ENCODE data around the gene XKR3. TPM values are rescaled to one million over a fixed set of nuclear protein-coding genes. Genes with fewer than 3 reads are reported as not detected.
A peak's percentile ranks its signal among the peaks of the same experiment; 100 is the strongest.
"Not testable (repeated sequence)": the region's sequence is repeated elsewhere in the genome, so short reads cannot be mapped to it uniquely, and the experiment has no call there.

XKR3 gene
- total RNA-seq, 1 experiment from 2014 or later = not detected

GRCh38 chr22:16801088-16801487 is 24.1 kb downstream of the XKR3 start:
- intact Hi-C loops (cut with micrococcal nuclease) = no loop called here
- Mint-ChIP-seq H3K4me3 (ENCODE audit: unreplicated experiment) (no peak overlapping the region), H3K27ac (ENCODE audit: low read depth, unreplicated experiment) (no peak overlapping the region), H3K9me3 (ENCODE audit: unreplicated experiment) (no peaks in the 10 kb centered on the region), H3K4me1 (ENCODE audit: insufficient read depth, unreplicated experiment) (no peaks in the 10 kb centered on the region), H3K27me3 (ENCODE audit: insufficient read depth, unreplicated experiment) (no peaks in the 10 kb centered on the region), H3K36me3 (ENCODE audit: insufficient read depth, unreplicated experiment) (no peaks in the 10 kb centered on the region)
- TF ChIP-seq CTCF (IDR thresholded peaks at IDR 0.05; ENCODE audit: unreplicated experiment) = no peak
- ChIA-PET CTCF (no interaction called here), POLR2A (interaction anchor here (0.7 kb wide), 1 partner anchor 95 kb away, joined by 3 read pairs; no protein-coding TSS in a partner anchor)
- no TSS peak for BruUV-seq (replicated peaks)
- DNase-seq (ENCODE audit: unreplicated experiment) = no peak

- no TSS peak for BruUV-seq (replicated peaks)
- no peak overlapping the region for H3K27ac Mint-ChIP-seq (ENCODE audit: low read depth, unreplicated experiment)
- ChIA-PET POLR2A (interaction anchor here (0.7 kb wide), 1 partner anchor 96 kb away, joined by 3 read pairs; no protein-coding TSS in a partner anchor), CTCF (interaction anchor here (0.9 kb wide), 1 partner anchor 278 kb away, joined by 5 read pairs; no protein-coding TSS in a partner anchor)
- H3K9me3 Mint-ChIP-seq (ENCODE audit: unreplicated experiment) = no peaks in the 10 kb centered on the region
- no peak for TF ChIP-seq CTCF (IDR thresholded peaks at IDR 0.05; ENCODE audit: unreplicated experiment)
- H3K4me1 Mint-ChIP-seq (ENCODE audit: insufficient read depth, unreplicated experiment) = no peaks in the 10 kb centered on the region
- intact Hi-C loops (cut with micrococcal nuclease) = no loop called here
- no peaks in the 10 kb centered on the region for H3K36me3 Mint-ChIP-seq (ENCODE audit: insufficient read depth, unreplicated experiment)
- no peaks in the 10 kb centered on the region for H3K27me3 Mint-ChIP-seq (ENCODE audit: insufficient read depth, unreplicated experiment)
- no peak overlapping the region for H3K4me3 Mint-ChIP-seq (ENCODE audit: unreplicated experiment)
- no peak for DNase-seq (ENCODE audit: unreplicated experiment)
Measured at GRCh38 chr22:16800358-16800757, 24.9 kb downstream of the XKR3 start.

GRCh38 chr22:16795504-16795903 is 29.7 kb downstream of the XKR3 start:
- intact Hi-C loops (cut with micrococcal nuclease); H3K27me3 Mint-ChIP-seq (ENCODE audit: insufficient read depth, unreplicated experiment); H3K36me3 Mint-ChIP-seq (ENCODE audit: insufficient read depth, unreplicated experiment); BruUV-seq (replicated peaks); H3K27ac Mint-ChIP-seq (ENCODE audit: low read depth, unreplicated experiment); H3K4me3 Mint-ChIP-seq (ENCODE audit: unreplicated experiment); CTCF ChIA-PET; H3K9me3 Mint-ChIP-seq (ENCODE audit: unreplicated experiment); POLR2A ChIA-PET; H3K4me1 Mint-ChIP-seq (ENCODE audit: insufficient read depth, unreplicated experiment): not testable (repeated sequence)
- peak; percentile 11 for DNase-seq (ENCODE audit: unreplicated experiment)

- H3K27ac Mint-ChIP-seq (ENCODE audit: low read depth, unreplicated experiment) = no peak overlapping the region
- no peak for TF ChIP-seq CTCF (IDR thresholded peaks at IDR 0.05; ENCODE audit: unreplicated experiment)
- H3K4me1 Mint-ChIP-seq (ENCODE audit: insufficient read depth, unreplicated experiment) = no peaks in the 10 kb centered on the region
- no peaks in the 10 kb centered on the region for H3K9me3 Mint-ChIP-seq (ENCODE audit: unreplicated experiment)
- no TSS peak for BruUV-seq (replicated peaks)
- intact Hi-C loops (cut with micrococcal nuclease) = no loop called here
- H3K27me3 Mint-ChIP-seq (ENCODE audit: insufficient read depth, unreplicated experiment) = no peaks in the 10 kb centered on the region
- H3K36me3 Mint-ChIP-seq (ENCODE audit: insufficient read depth, unreplicated experiment) = no peaks in the 10 kb centered on the region
- CTCF ChIA-PET = no interaction called here
- POLR2A ChIA-PET = no interaction called here
- no peak for DNase-seq (ENCODE audit: unreplicated experiment)
- no peak overlapping the region for H3K4me3 Mint-ChIP-seq (ENCODE audit: unreplicated experiment)
Measured at GRCh38 chr22:16793831-16794230, 31.4 kb downstream of the XKR3 start.

GRCh38 chr22:16789860-16790493 is 35.2 kb downstream of the XKR3 start:
- Mint-ChIP-seq H3K9me3 (ENCODE audit: unreplicated experiment) (no peaks in the 10 kb centered on the region), H3K4me3 (ENCODE audit: unreplicated experiment) (no peak overlapping the region), H3K4me1 (ENCODE audit: insufficient read depth, unreplicated experiment) (no peaks in the 10 kb centered on the region), H3K36me3 (ENCODE audit: insufficient read depth, unreplicated experiment) (no peaks in the 10 kb centered on the region), H3K27me3 (ENCODE audit: insufficient read depth, unreplicated experiment) (no peaks in the 10 kb centered on the region), H3K27ac (ENCODE audit: low read depth, unreplicated experiment) (no peak overlapping the region)
- ChIA-PET CTCF (no interaction called here), POLR2A (no interaction called here)
- intact Hi-C loops (cut with micrococcal nuclease) = no loop called here
- no peak for TF ChIP-seq CTCF (IDR thresholded peaks at IDR 0.05; ENCODE audit: unreplicated experiment)
- DNase-seq (ENCODE audit: unreplicated experiment) = no peak
- no TSS peak for BruUV-seq (replicated peaks)

All from MCF 10A (cell line).